GM15510 (cell line): ENCODE results near the gene CTAGE9.
"Not testable (repeated sequence)": the region's sequence is repeated elsewhere in the genome, so short reads cannot be mapped to it uniquely, and the experiment has no call there.

Experiments used
- POLR2A ChIP-seq: IDR thresholded peaks from 3 replicates; pipeline ENCODE4 v1.6.1; 2011; ENCODE audit warnings: borderline replicate concordance; ENCODE audit not compliant: insufficient read length; ENCODE audit errors: extremely low read depth

Gene CTAGE9

GRCh38 chr6:131710917-131711316 is at the start of gene CTAGE9:
Gene CTAGE9 (minus strand): TSS chr6:131711017. CDS start chr6:131711017, 0 bp downstream.
- TF ChIP-seq POLR2A, result not testable (repeated sequence)

GRCh38 chr6:131758920-131759319 is 48.1 kb upstream of the CTAGE9 start:
- no peak for TF ChIP-seq POLR2A

GRCh38 chr6:131756039-131756438 is 45.2 kb upstream of the CTAGE9 start:
- no peak for TF ChIP-seq POLR2A

- TF ChIP-seq POLR2A, result no peak
These were observed 44.8 kb upstream of the CTAGE9 start for GRCh38 chr6:131755597-131755996.

- no peak for TF ChIP-seq POLR2A
These were observed 44.1 kb upstream of the CTAGE9 start for GRCh38 chr6:131754715-131755567.

GRCh38 chr6:131754088-131754487 is 43.3 kb upstream of the CTAGE9 start:
- no peak for TF ChIP-seq POLR2A

GRCh38 chr6:131749023-131749422 is 38.2 kb upstream of the CTAGE9 start:
- no peak for TF ChIP-seq POLR2A

- no peak for TF ChIP-seq POLR2A
These were observed 37.1 kb upstream of the CTAGE9 start for GRCh38 chr6:131747821-131748353.

- TF ChIP-seq POLR2A, result no peak
These were observed 34.7 kb upstream of the CTAGE9 start for GRCh38 chr6:131745476-131745875.

GRCh38 chr6:131744432-131745287 is 33.8 kb upstream of the CTAGE9 start:
- TF ChIP-seq POLR2A, result no peak

GRCh38 chr6:131741688-131742393 is 31.0 kb upstream of the CTAGE9 start:
- TF ChIP-seq POLR2A, result no peak

- TF ChIP-seq POLR2A, result no peak
These were observed 29.3 kb upstream of the CTAGE9 start for GRCh38 chr6:131740161-131740560.

- no peak for TF ChIP-seq POLR2A
These were observed 28.3 kb upstream of the CTAGE9 start for GRCh38 chr6:131739136-131739535.

- TF ChIP-seq POLR2A, result no peak
These were observed 26.0 kb upstream of the CTAGE9 start for GRCh38 chr6:131736811-131737210.
